Measurements from ENCODE around the gene ERMARD.

Gene ERMARD

GRCh38 chr6:169812257-169812644 is 60.8 kb downstream of the ERMARD start:
- TF ChIP-seq REST (IDR thresholded peaks at IDR 0.05; ENCODE audit: insufficient replicate concordance, low read depth), result no peak
- TF ChIP-seq POLR2AphosphoS5 (IDR thresholded peaks at IDR 0.05; ENCODE audit: low read depth), result no peak
- TF ChIP-seq CTCF (IDR thresholded peaks at IDR 0.05; ENCODE audit: insufficient read depth, low read length), result no peak
- no peak for TF ChIP-seq SPI1 (IDR thresholded peaks at IDR 0.05; ENCODE audit: borderline replicate concordance, low read depth)
- TF ChIP-seq GABPA (IDR thresholded peaks at IDR 0.05; ENCODE audit: low read depth), result no peak
- Histone ChIP-seq H3K27ac (replicated peaks) (no peak overlapping the region), H3K27me3 (ENCODE audit: insufficient read depth, poor library complexity, severe bottlenecking) (no peaks in the 10 kb centered on the region), H3K4me3 (replicated peaks; ENCODE audit: insufficient read depth, low read length) (no peak overlapping the region)
- DNase-seq (ENCODE audit: low read depth in 1 of 2, low spot score in 1 of 2), result no peak

- Histone ChIP-seq H3K4me3 (replicated peaks; ENCODE audit: insufficient read depth, low read length) (no peak overlapping the region), H3K27ac (replicated peaks) (no peak overlapping the region), H3K27me3 (ENCODE audit: insufficient read depth, poor library complexity, severe bottlenecking) (no peaks in the 10 kb centered on the region)
- DNase-seq (ENCODE audit: low read depth in 1 of 2, low spot score in 1 of 2), result no peak
- no peak for TF ChIP-seq SPI1 (IDR thresholded peaks at IDR 0.05; ENCODE audit: borderline replicate concordance, low read depth)
- no peak for TF ChIP-seq GABPA (IDR thresholded peaks at IDR 0.05; ENCODE audit: low read depth)
- no peak for TF ChIP-seq POLR2AphosphoS5 (IDR thresholded peaks at IDR 0.05; ENCODE audit: low read depth)
- no peak for TF ChIP-seq REST (IDR thresholded peaks at IDR 0.05; ENCODE audit: insufficient replicate concordance, low read depth)
- TF ChIP-seq CTCF (IDR thresholded peaks at IDR 0.05; ENCODE audit: insufficient read depth, low read length), result no peak
Observed at GRCh38 chr6:169813969-169814368, 62.5 kb downstream of the ERMARD start.

- TF ChIP-seq SPI1 (IDR thresholded peaks at IDR 0.05; ENCODE audit: borderline replicate concordance, low read depth) (no peak), CTCF (IDR thresholded peaks at IDR 0.05; ENCODE audit: insufficient read depth, low read length) (no peak), REST (IDR thresholded peaks at IDR 0.05; ENCODE audit: insufficient replicate concordance, low read depth) (no peak), GABPA (IDR thresholded peaks at IDR 0.05; ENCODE audit: low read depth) (no peak), POLR2AphosphoS5 (IDR thresholded peaks at IDR 0.05; ENCODE audit: low read depth) (no peak)
- Histone ChIP-seq H3K27ac (replicated peaks) (no peak overlapping the region), H3K4me3 (replicated peaks; ENCODE audit: insufficient read depth, low read length) (no peak overlapping the region), H3K27me3 (ENCODE audit: insufficient read depth, poor library complexity, severe bottlenecking) (no peaks in the 10 kb centered on the region)
- no peak for DNase-seq (ENCODE audit: low read depth in 1 of 2, low spot score in 1 of 2)
Observed at GRCh38 chr6:169816054-169816453, 64.6 kb downstream of the ERMARD start.
